NCI-H1092 treated with DMSO at 0.1 percent for 48 hours (cell line): ENCODE data around the gene SIPA1.
A peak's percentile ranks its signal among the peaks of the same experiment; 100 is the strongest.
"Not testable (repeated sequence)": the region's sequence is repeated elsewhere in the genome, so short reads cannot be mapped to it uniquely, and the experiment has no call there.

Experiments used
- DNase-seq: peaks from one replicate; lab custom pipeline; 2025; lab: John Stamatoyannopoulos, UW

Gene SIPA1

DNA sequence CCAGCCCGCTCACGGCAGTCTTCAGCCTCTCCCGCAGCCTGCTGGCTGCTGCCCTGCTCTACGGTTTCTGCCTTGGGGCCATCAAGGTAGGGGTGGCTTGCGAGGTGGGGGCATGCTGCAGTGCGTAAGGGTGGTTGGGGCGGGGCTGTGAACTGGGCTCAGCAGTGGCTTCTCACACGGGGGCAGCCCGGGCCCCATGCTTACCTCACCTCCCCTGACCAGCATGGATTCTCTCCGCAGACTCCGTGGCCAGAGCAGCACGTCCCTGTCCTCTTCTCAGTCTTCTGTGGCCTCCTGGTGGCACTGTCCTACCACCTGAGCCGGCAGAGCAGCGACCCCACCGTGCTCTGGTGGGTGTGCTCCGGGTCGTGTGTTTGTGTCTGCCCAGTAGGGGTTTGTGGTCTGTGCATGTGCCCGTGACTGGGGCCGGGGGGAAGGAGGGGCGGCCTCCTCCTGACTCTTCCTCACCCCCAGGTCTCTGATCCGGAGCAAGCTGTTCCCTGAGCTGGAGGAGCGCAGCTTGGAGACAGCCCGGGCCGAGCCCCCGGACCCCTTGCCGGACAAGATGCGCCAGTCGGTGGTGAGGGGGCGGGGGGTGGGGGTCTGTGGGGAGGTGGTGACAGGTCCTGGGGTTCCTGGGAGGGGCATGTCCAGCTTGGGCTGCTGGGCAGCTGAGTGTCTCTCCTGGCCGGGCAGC is 12.8 kb upstream of the SIPA1 start:
- DNase-seq, result no peak

DNA sequence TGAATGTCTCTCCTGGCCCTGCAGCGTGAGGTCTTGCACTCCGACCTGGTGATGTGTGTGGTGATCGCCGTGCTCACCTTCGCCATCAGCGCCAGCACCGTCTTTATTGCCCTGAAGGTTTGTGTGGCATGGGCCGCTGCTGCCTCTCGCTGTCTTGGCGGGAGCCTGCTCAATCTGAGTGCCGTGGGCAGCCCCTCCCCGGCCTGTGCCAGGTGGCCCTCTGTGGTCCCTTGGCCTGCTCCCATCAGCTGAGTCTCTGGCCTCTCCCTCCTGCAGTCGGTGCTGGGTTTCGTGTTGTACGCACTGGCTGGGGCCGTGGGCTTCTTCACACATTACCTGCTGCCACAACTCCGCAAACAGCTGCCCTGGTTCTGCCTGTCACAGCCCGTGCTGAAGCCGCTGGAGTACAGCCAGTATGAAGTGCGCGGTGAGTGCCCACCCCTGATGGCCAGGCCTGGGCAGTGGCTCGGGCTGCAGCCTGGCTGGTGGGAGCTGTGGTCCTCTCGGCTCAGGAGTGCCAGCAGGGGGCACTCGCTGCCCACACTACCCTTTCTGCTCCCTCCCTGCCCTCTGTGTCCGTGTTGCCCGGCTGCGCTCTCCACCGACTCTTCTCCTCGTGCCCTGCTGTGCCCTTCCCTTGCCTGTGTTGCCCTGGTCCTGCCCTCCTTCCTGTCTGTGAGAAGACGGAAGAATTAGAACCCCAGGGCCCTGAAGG is 12.1 kb upstream of the SIPA1 start:
- peak; percentile 40 for DNase-seq

DNA sequence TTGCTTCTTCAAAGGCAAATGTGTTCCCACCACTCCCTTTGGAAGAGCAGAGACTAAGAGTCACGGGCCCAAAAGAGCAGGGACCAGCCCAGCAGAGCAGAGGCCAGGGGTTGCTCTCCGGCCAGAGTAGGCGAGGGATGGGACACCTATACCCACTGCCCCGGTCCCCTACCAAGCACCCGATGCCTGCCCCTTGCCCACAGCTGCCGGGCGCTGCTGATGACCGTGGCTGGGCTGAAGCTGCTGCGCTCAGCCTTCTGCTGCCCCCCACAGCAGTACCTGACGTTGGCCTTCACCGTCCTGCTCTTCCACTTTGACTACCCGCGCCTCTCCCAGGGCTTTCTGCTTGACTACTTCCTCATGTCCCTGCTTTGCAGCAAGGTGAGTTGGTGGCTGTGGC is 10.7 kb upstream of the SIPA1 start:
- no peak for DNase-seq

DNA sequence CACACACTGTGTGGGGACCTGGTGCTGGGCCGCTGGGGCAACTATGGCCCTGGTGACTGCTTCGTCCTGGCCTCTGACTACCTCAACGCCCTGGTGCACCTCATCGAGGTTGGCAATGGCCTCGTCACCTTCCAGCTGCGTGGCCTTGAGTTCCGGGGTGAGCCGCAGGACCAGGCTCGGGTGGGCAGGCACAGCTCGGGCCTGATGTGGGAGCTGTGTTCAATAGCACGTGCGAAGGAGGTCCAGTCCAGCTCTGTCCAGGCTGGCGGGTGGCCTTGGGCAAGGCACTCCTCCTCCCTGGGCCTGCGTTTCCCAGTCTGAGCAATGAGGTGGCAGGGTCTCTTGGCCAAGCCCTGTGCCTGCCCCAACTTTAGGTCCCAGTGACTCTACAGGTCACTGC is 8.3 kb upstream of the SIPA1 start:
- no peak for DNase-seq

DNA sequence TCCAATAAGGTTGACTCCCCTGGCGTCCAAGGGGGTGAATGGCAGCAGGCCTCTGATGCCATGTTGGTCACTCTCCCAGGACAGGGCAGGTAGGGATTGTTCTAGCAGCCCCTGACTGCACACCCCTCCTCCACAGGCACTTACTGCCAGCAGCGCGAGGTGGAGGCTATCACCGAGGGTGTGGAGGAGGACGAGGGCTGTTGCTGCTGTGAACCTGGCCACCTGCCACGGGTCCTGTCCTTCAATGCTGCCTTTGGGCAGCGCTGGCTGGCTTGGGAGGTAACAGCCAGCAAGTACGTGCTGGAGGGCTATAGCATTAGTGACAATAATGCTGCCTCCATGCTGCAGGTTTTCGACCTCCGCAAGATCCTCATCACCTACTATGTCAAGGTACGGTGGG is 7.7 kb upstream of the SIPA1 start:
- DNase-seq, result no peak

DNA sequence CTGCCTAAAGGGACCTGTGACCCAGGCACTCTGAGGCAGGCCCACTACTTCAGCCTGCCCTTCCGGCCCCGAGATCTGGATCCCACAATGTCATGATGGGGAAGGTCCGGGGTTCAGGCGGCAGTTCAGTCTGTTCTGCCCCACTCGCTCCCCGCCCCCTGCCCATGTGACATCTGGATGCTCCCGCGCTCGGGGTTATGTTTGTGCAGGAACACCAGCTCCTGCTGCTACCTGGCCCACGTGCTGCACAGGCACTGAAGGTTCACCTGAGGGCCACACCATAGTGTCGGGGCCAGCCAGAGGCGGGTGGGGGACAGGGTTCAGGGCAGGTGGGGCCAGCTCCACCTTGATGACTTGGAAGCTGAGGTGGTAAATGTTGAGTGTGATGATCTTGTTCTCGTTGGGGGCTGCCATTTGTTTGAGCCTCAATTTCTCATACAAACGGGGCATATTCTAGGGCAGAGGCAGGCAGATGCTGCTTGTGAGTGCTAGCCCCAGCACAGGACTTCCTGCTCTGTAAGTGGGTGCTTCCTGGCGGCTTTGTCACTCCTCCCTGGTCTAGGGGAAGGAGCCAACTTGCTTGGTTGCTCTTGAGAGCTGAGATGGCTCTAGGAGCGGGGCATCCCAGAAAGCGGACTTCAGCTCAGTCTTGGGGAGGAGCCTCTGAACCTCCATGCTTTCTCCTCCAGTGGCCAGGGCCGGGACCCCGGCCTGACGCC is 4.4 kb upstream of the SIPA1 start:
- DNase-seq, result no peak

DNA sequence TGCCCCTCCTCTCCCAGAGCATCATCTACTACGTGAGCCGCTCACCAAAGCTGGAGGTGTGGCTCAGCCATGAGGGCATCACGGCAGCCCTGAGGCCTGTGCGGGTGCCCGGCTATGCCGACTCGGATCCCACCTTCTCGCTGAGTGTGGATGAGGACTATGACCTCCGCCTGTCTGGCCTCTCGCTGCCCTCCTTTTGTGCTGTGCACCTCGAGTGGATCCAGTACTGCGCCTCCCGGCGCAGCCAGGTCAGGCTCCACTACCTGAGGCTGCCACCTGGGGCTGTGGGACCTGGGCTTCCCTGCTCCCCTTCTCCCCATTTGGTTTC is 3.8 kb upstream of the SIPA1 start:
- DNase-seq, result no peak

DNA sequence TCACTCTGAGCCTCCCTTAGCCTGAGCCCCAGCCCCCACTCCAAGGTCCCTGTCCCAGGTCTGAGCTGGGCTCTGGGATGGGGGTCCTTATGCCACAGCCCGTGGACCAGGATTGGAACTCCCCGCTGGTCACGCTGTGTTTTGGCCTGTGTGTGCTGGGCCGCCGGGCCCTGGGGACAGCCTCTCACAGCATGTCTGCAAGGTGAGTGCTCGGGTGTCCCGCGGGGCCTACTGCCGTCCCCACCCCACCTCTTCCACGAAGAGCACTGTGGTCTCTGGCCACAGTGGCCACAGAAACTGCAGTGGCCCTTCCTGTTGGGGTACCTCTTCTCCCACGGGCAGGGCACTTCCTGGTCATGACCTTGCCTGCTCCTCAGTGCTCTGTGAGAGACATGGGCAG is 3.5 kb upstream of the SIPA1 start:
- no peak for DNase-seq

DNA sequence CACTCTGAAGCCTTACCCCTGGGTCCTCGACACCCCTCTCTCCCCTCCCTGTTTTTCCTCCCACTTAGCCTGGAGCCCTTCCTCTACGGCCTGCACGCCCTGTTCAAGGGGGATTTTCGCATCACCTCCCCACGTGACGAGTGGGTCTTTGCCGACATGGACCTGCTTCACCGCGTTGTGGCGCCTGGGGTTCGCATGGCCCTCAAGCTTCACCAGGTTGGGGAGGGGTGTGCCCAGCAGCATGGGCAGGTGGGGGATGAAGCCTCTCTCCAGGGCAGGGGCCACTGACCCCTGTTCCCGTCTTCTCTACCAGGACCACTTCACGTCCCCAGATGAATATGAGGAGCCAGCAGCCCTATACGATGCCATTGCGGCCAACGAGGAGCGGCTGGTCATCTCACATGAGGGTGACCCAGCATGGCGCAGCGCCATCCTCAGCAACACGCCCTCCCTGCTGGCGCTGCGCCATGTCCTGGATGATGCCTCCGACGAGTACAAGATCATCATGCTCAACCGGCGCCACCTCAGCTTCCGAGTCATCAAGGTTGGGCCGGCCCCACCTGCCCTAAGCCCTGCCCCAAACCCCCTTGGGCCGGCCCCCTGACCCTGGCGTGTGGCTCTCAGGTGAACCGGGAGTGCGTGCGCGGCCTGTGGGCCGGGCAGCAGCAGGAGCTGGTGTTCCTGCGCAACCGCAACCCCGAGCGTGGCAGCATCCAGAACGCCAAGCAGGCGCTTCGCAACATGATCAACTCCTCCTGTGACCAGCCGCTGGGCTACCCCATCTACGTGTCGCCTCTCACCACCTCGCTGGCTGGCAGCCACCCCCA is 2.8 kb upstream of the SIPA1 start:
- DNase-seq, result no peak

DNA sequence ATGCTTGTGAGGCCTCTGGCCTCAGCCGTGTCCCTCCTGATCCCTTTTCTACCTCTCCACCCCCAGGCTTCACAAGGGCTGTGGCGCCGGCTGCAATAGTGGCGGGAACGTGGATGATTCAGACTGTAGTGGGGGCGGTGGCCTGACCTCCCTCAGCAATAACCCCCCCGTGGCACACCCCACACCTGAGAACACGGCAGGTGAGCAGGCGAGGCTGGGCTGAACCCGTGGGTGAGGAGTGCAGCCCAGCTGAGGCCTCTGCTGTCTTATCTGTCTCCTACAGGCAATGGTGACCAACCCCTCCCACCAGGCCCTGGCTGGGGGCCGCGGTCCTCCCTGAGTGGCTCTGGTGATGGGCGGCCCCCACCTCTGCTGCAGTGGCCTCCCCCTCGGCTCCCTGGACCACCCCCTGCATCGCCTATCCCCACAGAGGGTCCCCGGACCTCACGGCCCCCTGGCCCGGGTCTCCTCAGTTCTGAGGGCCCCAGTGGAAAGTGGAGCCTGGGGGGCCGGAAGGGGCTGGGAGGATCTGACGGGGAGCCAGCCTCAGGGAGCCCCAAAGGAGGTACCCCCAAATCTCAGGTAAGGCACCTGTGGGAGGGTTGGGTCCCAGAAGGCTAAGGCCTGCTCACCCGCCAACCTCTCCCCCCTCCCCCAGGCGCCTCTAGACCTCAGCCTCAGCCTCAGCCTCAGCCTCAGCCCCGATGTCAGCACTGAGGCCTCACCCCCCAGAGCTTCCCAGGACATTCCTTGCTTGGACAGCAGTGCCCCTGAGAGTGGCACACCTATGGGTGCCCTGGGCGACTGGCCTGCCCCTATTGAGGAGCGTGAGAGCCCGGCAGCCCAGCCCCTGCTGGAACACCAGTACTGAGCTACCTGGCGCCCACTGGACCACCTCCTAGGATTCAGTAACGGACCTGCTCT is 1.5 kb upstream of the SIPA1 start:
- no peak for DNase-seq

DNA sequence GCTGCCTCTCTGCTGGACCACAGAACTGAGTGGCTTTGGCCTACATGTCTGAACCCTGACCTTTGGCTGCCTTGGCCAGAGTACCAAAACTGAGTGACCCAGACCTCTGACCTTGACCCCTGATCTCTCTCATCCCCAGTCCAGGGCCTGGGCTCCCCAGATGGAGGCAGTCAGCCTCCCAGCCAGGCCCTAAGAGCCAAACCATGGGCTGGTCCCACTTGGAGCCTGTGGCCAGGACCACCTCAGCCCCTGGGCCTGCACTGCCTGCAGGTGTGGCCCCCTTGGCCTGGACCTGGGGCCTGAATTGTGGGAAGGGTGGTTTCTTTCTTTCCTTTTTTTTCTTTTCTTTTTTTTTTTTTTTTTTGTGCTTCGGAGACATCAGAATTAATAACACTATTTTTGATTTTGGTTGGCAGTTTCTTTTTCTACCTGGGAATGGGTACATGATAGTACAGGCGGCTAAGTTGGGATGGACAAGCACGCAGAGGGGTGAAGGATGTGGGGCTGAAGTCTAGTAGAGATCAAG is 806 bp upstream of the SIPA1 start:
- DNase-seq, result no peak

DNA sequence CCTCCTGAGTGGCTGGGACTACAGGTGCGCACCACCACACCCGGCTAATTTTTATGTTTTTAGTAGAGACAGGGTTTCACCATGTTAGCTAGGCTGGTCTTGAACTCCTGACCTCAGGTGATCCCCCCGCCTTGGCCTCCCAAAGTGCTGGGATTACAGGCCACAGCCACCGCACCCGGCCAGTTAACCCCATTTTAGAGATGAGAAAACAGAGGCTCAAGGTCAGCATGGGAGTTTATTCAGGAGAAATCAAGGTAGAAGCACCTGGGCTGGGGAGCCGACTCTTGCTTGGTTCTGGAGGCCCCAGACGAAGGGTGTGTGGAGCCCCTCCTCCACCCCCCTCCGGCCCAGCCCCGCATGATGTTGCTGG is 1.3 kb downstream of the SIPA1 start:
- DNase-seq, result not testable (repeated sequence)

DNA sequence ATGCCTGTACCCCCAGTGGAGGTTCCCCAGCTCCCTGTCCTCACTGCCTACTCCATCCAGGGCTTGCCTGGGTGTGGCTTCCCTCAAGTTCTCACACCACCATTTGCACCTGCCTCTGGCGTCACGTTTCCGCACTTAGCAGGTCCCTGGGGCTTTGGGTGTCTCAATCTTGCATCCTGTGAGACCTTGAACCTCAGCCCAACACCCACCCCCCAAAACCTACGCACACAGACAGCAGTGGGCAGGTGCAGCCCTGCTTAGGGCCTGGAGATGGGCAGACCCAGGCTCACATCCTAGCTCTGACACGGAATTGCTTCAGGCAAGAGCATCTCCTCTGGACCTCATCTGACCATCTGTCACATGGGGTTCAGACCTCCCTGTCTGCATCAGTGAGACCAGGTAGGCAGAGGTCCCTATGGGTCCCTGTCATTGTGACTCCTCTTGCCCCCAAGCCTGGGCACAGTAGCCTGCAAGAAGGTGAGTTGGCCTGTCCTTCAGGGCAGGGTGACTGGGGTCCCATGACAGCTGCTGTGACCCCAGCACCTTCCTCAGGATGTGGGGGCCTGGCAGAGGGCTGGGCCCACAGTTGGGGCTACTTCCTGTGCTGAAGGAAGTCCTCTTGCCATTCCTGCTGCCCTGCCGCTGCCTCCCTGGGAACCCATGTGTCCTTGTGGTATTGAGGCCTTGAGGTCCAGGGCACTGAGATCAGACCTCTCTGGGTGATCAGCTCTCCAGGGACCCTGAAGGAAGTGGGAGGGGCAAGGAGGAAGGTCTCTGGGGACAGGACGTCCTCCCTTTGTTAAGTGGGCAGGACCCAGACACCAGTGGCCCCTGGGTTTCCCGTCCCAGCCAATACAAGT is 2.0 kb downstream of the SIPA1 start:
- DNase-seq, result no peak

DNA sequence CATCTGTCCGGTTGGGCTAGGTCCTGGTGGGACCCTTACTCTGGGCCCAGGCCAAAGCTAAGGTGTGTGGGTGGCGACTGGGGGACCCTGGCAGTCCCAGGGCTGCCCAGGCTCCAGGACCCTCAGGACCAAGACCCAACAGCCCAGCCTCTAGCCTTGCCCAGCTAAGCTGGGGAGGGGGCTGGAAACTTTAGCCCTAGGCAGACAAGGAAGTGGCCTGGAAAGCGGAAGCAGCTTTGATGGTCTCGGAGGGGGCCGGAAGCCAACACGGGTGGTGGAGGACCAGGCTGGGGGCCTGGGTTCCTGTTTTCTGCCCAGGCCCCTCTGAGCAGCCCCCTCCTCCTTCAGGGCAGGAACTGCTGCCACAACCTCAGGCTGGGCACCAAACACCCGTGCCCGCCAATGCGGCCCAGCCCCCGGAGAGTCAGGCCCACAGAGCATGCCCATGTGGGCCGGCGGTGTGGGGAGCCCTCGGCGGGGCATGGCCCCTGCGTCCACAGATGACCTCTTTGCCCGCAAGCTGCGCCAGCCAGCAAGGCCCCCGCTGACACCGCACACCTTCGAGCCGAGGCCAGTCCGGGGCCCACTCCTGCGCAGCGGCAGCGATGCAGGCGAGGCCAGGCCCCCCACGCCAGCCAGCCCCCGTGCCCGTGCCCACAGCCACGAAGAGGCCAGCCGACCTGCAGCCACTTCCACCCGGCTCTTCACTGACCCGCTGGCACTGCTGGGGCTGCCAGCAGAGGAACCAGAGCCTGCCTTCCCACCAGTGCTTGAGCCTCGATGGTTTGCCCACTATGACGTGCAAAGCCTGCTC is 2.8 kb downstream of the SIPA1 start:
- DNase-seq, result no peak

DNA sequence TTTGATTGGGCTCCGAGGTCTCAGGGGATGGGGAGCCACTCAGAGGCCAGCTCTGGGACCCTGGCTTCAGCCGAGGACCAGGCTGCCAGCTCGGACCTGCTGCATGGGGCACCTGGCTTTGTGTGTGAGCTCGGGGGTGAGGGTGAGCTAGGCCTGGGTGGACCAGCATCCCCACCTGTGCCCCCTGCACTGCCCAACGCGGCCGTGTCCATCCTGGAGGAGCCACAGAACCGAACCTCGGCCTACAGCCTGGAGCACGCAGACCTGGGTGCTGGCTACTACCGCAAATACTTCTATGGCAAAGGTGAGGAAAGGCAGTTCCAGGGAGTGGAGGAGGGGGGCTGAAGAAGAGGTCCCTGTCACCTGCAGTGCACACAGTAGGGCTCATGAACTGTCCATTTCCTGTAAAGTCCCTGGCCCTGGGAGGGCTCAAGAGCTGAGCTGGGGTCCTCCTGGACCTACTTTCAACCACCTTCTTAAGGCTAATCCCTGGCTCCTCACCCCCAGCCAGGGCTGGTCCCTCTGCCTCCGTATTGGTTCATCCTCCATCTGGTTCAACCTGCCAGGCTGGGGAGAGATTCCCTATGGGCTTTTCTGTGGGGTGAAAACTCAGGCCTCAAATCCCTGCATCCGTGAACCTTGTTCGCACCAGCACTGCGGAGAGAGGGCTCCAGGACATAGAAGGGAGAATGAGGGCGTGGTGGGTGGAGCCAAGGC is 3.6 kb downstream of the SIPA1 start:
- DNase-seq, result no peak

DNA sequence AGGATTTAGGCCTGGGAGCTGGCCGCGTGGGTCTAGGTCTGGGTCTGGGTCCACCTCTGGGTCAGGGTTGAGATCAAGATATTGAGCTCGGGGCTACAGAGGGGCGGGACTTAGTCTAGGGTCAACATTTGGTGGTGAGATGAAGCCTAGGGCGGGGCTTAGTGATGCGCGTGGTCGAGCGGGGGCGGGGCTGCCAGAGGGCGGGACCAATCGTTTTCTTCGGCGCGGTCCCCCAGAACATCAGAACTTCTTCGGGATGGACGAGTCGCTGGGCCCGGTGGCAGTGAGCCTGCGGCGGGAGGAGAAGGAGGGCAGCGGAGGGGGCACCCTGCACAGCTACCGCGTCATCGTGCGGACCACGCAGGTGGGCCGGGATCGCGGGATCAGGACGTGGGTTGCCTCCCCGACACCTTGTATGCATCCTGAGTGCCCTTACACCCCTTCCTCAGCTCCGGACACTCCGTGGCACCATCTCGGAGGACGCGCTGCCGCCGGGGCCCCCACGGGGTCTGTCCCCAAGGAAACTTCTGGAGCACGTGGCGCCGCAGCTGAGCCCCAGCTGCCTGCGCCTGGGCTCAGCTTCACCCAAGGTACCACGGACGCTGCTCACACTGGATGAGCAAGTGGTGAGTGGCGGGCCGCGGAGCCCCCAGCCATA is 4.2 kb downstream of the SIPA1 start:
- no peak for DNase-seq

DNA sequence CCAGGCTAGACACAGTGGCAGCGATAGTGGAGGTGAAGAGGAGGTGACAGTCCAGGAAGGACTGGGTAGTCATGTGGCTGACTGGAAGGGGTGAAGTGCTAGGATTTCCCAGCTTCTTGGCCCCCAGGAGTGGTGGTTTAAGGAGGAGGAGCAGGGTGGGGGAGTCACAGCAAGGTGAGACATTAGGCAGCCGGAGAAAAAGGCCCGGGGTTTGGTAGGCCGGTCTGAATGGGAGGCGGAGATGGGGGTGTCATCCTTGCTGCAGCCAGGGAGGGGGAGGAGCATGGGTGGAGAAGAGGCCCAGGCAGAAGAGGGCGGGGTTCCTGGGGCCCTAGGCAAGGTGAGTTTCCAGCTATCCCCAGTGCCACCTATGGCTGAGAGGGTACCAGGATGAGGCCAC is 6.1 kb downstream of the SIPA1 start:
- no peak for DNase-seq

DNA sequence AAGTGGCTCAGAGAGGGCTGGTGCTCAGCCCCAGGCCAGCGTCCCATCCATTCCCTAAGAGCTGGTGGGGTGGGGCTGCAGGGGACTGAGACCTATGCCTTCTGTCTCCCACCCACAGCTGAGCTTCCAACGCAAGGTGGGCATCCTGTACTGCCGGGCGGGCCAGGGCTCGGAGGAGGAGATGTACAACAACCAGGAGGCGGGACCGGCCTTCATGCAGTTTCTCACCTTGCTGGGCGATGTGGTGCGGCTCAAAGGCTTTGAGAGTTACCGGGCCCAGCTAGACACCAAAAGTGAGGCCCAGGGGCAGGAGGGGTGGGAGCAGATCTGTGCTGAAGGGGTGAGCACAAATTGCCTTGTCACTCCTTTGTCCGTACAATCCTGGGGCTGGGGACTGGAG is 6.9 kb downstream of the SIPA1 start:
- no peak for DNase-seq
